ENCODE results near the gene RIMS4. TPM values are rescaled to one million over a fixed set of nuclear protein-coding genes. Genes with fewer than 3 reads are reported as not detected.

The RIMS4 gene
- total RNA-seq, 1 donor from 2014 or later = 3.2 TPM

- intact Hi-C loops (cut with DNase I) = no loop called here
- DNase-seq (no peak), ATAC-seq (no peak)
- Histone ChIP-seq H3K4me3 (no peak overlapping the region), H3K27ac (no peak overlapping the region), H3K36me3 (no peaks in the 10 kb centered on the region), H3K4me1 (peaks cover 15% of the 10 kb centered on the region), H3K9me3 (no peaks in the 10 kb centered on the region), H3K27me3 (peaks cover 9% of the 10 kb centered on the region)
- TF ChIP-seq CTCF (IDR thresholded peaks at IDR 0.05) = no peak
These were observed 67.9 kb downstream of the RIMS4 start for GRCh38 chr20:44742304-44743079.

- Histone ChIP-seq H3K27me3 (no peaks in the 10 kb centered on the region), H3K36me3 (no peaks in the 10 kb centered on the region), H3K9me3 (no peaks in the 10 kb centered on the region), H3K4me3 (no peak overlapping the region), H3K4me1 (no peaks in the 10 kb centered on the region), H3K27ac (no peak overlapping the region)
- no peak for ATAC-seq
- no peak for TF ChIP-seq CTCF (IDR thresholded peaks at IDR 0.05)
- intact Hi-C loops (cut with DNase I) = no loop called here
- no peak for DNase-seq
These were observed 70.4 kb downstream of the RIMS4 start for GRCh38 chr20:44739942-44740341.

DNA sequence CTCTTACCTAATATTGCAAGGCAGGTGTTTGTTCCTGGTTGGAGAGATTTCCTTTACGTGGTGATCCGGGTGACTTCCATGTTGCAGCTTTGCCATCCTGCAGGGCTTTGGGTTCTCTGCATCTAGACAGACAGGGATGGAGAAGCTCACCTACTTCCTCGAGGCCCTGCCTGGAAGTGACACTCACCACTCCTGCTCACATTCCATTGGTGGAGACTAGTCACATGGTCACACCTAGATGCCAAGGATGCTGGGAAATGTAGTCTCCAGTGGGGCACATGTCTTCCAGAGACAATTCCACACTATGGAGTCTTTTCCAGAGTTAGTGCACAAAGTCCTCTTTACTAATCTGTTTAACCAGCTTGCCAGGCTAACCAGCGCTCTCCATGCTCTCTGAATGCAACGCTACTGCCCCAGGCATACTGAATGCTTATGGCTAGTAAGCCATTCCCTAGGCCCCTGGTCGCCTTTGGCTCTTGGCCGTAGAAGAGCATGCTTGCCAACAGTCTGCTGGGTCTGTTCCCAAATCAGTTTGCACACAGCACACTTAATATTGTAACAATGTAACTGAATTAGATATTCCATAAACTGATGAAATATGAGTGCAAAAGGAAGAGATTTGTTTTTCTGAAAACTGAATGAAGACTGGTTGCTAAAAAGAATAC, 71.4 kb downstream of the RIMS4 start:
- ATAC-seq (peak; percentile 66), DNase-seq (no peak)
- H3K27me3 ChIP-seq = no peaks in the 10 kb centered on the region
- no peak overlapping the region for H3K4me3 ChIP-seq
- H3K4me1 ChIP-seq = no peaks in the 10 kb centered on the region
- no peaks in the 10 kb centered on the region for H3K9me3 ChIP-seq
- no peaks in the 10 kb centered on the region for H3K36me3 ChIP-seq
- H3K27ac ChIP-seq = no peak overlapping the region
- no peak for TF ChIP-seq CTCF (IDR thresholded peaks at IDR 0.05)
- intact Hi-C loops (cut with DNase I) = no loop called here

- Histone ChIP-seq H3K4me1 (no peaks in the 10 kb centered on the region), H3K9me3 (no peaks in the 10 kb centered on the region), H3K27ac (no peak overlapping the region), H3K4me3 (no peak overlapping the region), H3K36me3 (no peaks in the 10 kb centered on the region), H3K27me3 (no peaks in the 10 kb centered on the region)
- no peak for TF ChIP-seq CTCF (IDR thresholded peaks at IDR 0.05)
- intact Hi-C loops (cut with DNase I) = no loop called here
- DNase-seq (no peak), ATAC-seq (no peak)
These were observed 73.2 kb downstream of the RIMS4 start for GRCh38 chr20:44737116-44737515.

GRCh38 chr20:44736170-44737021, 74.0 kb downstream of the RIMS4 start:
- intact Hi-C loops (cut with DNase I) = no loop called here
- Histone ChIP-seq H3K9me3 (no peaks in the 10 kb centered on the region), H3K4me3 (no peak overlapping the region), H3K36me3 (no peaks in the 10 kb centered on the region), H3K4me1 (no peaks in the 10 kb centered on the region), H3K27me3 (no peaks in the 10 kb centered on the region), H3K27ac (no peak overlapping the region)
- DNase-seq = no peak
- ATAC-seq = peak; percentile 86
- TF ChIP-seq CTCF (IDR thresholded peaks at IDR 0.05) = no peak
